ENCODE measurements around the gene HMGB1.
"Not testable (repeated sequence)": the region's sequence is repeated elsewhere in the genome, so short reads cannot be mapped to it uniquely, and the experiment has no call there.

The HMGB1 gene

DNA sequence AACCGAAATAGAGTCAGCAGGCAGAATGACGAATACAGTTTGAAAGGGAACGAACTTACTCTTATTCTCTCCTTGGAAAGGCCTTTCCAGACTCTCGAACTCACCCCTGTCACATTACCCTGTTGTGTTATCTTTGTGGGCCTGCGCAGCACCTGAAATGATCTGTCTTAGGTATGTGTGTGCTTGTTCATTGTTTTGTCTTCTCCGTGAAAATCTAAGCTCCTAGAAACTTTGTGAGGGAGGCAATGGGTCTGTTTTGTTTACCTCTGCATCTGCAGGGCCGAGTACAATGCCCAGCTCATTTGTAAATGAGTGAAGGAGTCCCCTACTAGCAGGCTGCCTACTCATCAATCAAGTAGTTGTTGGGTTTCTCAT lies 19.6 kb downstream of the HMGB1 start:
- H3K4me3 ChIP-seq (ENCODE audit: control insufficient read depth, low read depth, low read length): no peak overlapping the region
- TF ChIP-seq, protein P1, sequence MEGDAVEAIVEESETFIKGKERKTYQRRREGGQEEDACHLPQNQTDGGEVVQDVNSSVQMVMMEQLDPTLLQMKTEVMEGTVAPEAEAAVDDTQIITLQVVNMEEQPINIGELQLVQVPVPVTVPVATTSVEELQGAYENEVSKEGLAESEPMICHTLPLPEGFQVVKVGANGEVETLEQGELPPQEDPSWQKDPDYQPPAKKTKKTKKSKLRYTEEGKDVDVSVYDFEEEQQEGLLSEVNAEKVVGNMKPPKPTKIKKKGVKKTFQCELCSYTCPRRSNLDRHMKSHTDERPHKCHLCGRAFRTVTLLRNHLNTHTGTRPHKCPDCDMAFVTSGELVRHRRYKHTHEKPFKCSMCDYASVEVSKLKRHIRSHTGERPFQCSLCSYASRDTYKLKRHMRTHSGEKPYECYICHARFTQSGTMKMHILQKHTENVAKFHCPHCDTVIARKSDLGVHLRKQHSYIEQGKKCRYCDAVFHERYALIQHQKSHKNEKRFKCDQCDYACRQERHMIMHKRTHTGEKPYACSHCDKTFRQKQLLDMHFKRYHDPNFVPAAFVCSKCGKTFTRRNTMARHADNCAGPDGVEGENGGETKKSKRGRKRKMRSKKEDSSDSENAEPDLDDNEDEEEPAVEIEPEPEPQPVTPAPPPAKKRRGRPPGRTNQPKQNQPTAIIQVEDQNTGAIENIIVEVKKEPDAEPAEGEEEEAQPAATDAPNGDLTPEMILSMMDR (conservative IDR thresholded peaks at IDR 0.05; ENCODE audit: control insufficient read depth, insufficient read depth, low read depth, low read length): no peak
- DNase-seq (ENCODE audit: low read depth): no peak

DNA sequence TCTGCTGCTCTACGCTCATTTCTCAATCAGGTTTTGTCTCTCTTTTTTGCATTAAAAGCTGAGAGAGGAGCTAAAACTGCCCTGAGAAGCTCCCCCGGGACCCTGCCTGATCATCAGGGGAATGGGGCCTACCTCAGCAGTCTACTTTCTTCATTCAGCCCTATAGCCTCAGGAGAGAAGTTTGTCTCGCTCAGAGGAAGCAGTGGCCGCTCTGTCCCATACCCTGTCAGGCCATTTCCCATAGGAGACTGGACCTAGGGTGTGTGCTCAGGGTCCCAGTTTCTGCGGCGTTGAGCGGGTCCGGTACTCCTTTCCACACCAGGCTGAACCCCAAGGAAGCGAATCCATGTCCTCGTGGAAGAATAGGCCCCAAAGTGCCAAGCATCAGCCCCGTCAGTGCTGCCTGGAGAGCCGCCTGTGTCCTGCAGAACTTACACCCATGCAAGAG lies 21.8 kb downstream of the HMGB1 start:
- H3K4me3 ChIP-seq (ENCODE audit: control insufficient read depth, low read depth, low read length): no peak overlapping the region
- no peak for DNase-seq (ENCODE audit: low read depth)
- TF ChIP-seq, protein P1 (conservative IDR thresholded peaks at IDR 0.05; ENCODE audit: control insufficient read depth, insufficient read depth, low read depth, low read length): no peak

DNA sequence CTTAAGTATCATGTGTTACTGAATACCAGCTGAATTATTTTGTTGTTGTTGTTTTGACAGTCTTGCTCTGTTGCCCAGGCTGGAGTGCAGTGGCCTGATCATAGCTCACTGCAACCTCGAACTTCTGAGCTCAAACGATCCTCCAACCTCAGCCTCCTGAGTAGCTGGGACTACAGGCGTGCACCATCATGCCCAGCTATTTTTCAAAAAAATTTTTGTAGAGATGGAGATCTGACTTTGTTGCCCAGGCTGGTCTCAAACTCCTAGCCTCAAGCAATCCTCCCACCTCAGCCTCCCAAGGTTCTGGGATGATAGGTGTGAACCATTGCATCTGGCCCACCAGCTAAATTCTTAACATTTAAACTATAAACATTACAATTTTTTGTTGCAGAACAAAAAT lies 22.2 kb downstream of the HMGB1 start:
- not testable (repeated sequence) for DNase-seq (ENCODE audit: low read depth); H3K4me3 ChIP-seq (ENCODE audit: control insufficient read depth, low read depth, low read length)

DNA sequence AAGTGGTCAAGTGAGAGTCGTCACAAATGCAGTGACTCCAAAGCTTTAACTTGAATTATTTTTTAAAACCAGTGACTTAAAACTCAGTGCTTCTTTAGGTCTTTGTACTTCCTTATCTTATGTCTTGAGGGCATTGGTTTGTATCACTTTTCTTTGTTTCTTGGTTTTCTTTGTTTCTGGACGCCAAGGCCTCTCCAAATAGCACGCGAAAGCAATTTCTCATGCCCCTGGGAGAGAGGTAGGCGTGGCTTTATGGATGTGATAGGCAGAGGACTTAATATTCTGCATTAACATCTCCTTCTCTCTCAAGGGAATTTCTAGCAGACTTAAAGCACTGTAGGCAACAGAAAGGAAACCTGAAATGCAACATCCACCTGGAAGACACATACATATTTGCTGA lies 22.8 kb downstream of the HMGB1 start:
- TF ChIP-seq, protein P1 (conservative IDR thresholded peaks at IDR 0.05; ENCODE audit: control insufficient read depth, insufficient read depth, low read depth, low read length): no peak
- no peak for DNase-seq (ENCODE audit: low read depth)
- H3K4me3 ChIP-seq (ENCODE audit: control insufficient read depth, low read depth, low read length): no peak overlapping the region

DNA sequence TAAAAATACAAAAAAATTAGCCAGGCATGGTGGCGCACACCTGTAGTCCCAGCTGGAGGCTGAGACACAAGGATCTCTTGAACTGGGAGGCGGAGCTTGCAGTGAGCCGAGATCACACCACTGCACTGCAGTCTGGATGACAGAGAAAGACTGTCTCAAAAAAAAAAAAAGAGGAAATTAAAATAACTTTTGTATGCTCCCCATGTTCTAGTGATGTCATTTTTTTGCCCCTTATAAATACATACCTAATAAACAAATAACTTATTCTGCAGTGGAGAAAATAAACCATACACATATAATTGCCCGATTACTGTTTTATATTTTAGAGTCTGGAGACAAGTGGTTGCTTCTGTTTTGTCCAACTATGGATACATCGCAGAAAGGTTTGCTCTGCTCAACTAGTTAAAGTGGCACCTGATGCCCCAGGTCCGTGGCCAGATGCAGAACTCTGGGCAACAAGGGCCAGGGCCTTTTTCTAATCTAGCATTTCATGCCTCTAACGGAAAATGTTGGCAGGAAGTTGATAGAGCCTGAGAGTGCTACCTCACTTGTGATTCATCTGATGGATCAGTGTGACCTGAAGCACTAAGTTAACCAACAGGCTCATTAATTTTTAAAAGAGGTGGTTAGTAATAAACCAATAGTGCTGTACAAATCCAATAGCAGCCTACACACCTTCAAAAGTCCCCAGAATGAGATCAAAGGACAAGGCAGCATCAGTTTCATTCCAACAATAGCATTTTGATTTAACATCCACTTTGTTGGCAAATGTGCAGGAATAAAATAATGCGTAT lies 24.6 kb downstream of the HMGB1 start:
- DNase-seq (ENCODE audit: low read depth): no peak
- TF ChIP-seq, protein P1 (conservative IDR thresholded peaks at IDR 0.05; ENCODE audit: control insufficient read depth, insufficient read depth, low read depth, low read length): no peak
- no peak overlapping the region for H3K4me3 ChIP-seq (ENCODE audit: control insufficient read depth, low read depth, low read length)

DNA sequence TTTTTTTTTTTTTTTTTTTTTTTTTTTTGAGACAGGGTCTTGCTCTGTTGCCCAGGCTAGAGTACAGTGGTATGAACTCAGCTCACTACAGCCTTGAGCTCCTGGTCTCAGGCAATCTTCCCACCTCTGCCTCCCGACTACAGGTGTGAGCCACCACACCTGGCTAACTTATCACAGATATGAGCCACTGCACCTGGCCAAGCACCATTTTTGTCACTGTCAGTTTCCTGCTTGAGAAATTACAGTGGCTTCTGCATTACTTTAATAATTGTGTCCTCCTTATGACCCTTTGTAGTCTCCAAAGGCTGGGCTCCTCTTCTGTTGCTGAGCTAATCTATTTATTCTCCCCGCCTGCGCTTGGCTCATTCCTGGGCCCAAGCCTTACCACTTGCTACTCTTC lies 27.4 kb downstream of the HMGB1 start:
- TF ChIP-seq, protein P1 (conservative IDR thresholded peaks at IDR 0.05; ENCODE audit: control insufficient read depth, insufficient read depth, low read depth, low read length): no peak
- H3K4me3 ChIP-seq (ENCODE audit: control insufficient read depth, low read depth, low read length): no peak overlapping the region
- no peak for DNase-seq (ENCODE audit: low read depth)

DNA sequence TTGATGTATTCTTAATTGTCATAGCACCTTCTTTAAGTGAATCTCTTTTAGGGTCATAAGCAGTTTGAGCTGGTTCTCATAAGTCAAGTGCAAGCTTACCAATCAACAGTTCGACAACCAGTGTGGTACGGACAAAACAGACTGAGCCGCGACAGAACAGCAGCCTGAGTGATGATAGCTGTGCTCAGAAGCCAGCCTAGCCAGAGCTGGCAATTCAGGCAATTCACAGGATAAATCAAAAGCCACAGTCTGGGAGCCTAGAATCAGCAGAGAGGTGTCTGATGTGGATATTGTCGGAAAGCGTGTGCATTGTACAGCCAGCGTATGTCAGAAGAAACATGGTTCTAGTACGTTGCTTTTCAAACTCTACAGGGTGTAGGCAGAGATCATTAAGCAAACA lies 28.6 kb downstream of the HMGB1 start:
- no peak for DNase-seq (ENCODE audit: low read depth)
- no peak overlapping the region for H3K4me3 ChIP-seq (ENCODE audit: control insufficient read depth, low read depth, low read length)
- TF ChIP-seq, protein P1 (conservative IDR thresholded peaks at IDR 0.05; ENCODE audit: control insufficient read depth, insufficient read depth, low read depth, low read length): no peak

Measured in fibroblast of mammary gland (primary cell).